Tongue (tissue), 2 donors: Measurements from ENCODE around the gene ATP6AP1. TPM values are rescaled to one million over a fixed set of nuclear protein-coding genes. Genes with fewer than 3 reads are reported as not detected.

Experiments
- DNase-seq: peaks from one replicate; pipeline ENCODE4 v3.0.0-alpha.2; 2015
- total RNA-seq: library from RNA; depleted of rRNA; stranded (reverse); fragments of >200 nt; gene quantifications from one replicate; pipeline ENCODE4 v1.2.3, GENCODE V29; 2014

ATP6AP1 gene
- total RNA-seq, 1 donor from 2014 or later = 81.8 TPM

GRCh38 chrX:154449618-154450017, 21.1 kb downstream of the ATP6AP1 start:
- DNase-seq = no peak

GRCh38 chrX:154450312-154450711, 21.8 kb downstream of the ATP6AP1 start:
- no peak for DNase-seq

- DNase-seq = no peak
Measured at GRCh38 chrX:154452823-154453222, 24.3 kb downstream of the ATP6AP1 start.

DNA sequence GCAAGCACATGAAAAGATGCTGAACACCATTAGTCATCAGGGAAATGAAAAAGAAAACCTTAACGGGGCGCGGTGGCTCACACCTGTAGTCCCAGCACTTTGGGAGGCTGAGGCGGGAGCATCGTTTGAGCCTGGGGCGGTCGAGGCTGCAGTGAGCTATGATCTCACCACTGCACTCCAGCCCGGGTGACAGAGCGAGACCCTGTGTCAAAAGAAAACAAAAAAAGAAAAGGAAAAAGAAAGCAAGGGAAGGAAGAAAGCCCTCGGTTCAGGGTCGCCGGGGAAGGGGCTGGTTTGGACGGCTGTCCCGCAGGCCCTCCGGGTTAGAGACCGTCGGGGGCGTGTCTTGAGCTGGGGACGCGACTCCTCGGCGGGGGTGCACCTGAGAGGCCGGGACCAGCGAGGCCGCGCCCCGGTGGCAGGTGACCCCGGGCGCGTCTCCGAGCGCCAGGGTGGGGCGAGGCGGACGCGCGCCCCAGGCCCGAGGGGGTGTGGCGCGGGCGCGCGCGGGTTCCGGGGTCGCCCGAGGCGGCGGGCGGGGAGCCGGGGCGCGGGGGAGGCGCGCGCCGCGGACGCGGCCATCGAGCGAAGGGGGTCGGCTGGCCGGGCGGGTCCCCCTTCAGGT, 29.1 kb downstream of the ATP6AP1 start:
- peak; percentile 32 for DNase-seq

- DNase-seq = peak; percentile 64
Measured at GRCh38 chrX:154458116-154458953, 29.9 kb downstream of the ATP6AP1 start, which contains the start of gene PLXNA3. Gene PLXNA3, plus strand, starts transcription at chrX:154458281. Its CDS starts 1,903 bp downstream, at chrX:154460184.

GRCh38 chrX:154458954-154459778, 30.7 kb downstream of the ATP6AP1 start:
- DNase-seq = peak; percentile 36

DNA sequence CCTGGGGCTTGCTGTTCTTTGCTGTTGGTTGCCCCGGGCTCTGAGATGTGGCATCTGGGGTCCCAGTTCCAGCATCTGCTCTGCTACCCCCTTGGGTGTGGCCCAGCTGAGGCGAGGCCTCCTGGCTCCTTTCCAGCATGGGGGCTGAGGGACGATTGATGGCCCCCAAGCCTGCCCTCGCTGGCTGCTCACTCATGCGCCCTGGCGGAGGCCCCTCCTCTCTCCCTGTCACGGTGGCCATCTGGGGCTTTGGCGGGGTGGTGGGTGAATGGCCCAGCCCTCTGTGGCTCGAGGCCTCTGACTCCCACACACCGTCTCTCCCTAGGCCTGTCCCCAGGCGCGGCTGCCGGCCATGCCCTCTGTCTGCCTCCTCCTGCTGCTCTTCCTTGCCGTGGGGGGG, 31.4 kb downstream of the ATP6AP1 start:
- no peak for DNase-seq

GRCh38 chrX:154460326-154460725, 31.8 kb downstream of the ATP6AP1 start:
- DNase-seq = no peak

- no peak for DNase-seq
Measured at GRCh38 chrX:154462396-154462795, 33.9 kb downstream of the ATP6AP1 start.

GRCh38 chrX:154463611-154464220, 35.2 kb downstream of the ATP6AP1 start:
- no peak for DNase-seq

DNA sequence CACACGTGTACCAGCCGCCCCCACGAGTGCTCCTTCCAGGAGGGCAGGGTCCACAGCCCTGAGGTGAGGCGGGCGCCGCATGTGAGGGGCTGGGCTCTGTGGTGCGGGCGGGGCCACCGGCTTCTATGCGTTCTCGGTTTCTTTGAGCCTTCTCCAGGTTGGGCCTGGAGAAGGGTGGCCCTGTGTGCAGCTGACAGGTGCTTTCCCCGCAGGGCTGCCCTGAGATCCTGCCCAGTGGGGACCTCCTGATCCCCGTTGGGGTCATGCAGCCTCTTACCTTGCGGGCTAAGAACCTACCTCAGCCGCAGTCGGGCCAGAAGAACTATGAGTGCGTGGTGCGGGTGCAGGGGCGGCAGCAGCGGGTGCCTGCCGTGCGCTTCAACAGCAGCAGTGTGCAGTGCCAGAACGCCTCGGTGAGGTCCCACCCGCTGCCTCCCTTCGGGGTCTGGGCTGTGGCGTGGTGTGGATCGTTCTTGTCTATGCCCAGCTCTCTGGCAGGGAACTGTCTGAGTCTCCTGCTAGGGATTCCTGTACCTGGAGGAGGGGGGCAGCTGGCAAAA, 36.4 kb downstream of the ATP6AP1 start:
- no peak for DNase-seq

DNA sequence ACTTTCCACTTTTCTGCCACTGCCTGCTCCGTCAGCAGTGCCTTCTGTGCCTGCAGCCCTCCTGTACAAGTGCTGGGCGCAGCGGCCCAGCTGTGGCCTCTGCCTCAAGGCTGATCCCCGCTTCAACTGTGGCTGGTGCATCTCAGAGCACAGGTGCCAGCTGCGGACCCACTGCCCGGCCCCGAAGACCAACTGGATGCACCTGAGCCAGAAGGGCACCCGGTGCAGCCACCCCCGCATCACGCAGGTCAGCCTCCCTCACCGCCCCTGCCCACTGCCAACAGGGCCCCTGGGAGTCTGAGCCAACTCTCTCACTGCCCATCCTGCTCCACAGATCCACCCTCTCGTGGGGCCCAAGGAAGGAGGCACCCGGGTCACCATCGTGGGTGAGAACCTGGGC, 37.1 kb downstream of the ATP6AP1 start:
- DNase-seq = no peak

DNA sequence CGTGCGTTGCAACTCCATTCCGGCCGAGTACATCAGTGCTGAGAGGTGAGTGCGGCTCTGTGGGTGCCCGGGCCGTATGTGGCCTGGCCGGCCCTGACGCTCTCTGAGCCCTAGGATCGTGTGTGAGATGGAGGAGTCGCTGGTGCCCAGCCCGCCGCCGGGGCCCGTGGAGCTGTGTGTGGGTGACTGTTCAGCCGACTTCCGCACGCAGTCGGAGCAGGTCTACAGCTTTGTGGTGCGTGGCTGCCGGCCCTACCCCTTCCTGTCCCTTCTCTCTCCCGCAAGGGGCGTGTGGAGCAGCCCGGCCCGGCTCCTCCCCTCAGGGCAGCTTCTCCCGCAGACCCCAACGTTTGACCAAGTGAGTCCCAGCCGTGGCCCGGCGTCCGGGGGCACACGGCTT, 37.6 kb downstream of the ATP6AP1 start:
- no peak for DNase-seq

DNA sequence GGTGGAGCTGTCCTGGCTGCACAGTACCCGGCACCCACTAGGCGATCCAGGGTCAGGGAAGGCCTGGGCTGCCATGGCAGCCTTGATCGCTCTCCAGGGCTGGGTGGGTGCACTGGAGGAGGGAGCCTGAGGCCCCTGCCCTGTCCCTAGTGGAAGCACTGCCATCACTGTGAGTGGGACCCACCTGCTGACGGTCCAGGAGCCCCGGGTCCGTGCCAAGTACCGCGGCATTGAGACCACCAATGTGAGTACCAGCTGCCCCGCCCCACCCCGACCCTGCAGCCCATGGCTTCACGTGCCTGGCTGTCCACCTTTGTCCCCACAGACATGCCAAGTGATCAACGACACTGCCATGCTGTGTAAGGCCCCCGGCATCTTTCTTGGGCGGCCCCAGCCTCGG, 38.4 kb downstream of the ATP6AP1 start:
- DNase-seq = no peak

DNA sequence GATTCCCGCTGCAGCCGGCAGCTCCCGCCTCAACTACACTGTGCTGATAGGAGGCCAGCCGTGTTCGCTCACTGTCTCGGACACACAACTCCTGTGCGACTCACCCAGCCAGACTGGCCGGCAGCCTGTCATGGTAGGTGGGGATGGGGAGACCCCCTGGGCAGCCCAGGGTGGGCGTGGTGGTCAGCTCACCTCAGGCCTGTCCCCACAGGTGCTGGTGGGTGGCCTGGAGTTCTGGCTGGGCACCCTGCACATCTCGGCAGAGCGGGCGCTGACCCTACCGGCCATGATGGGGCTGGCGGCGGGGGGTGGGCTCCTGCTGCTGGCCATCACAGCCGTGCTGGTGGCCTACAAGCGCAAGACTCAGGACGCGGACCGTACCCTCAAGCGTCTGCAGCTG, 39.1 kb downstream of the ATP6AP1 start:
- no peak for DNase-seq

GRCh38 chrX:154468217-154468616, 39.7 kb downstream of the ATP6AP1 start:
- DNase-seq = no peak

- no peak for DNase-seq
Measured at GRCh38 chrX:154469114-154469513, 40.6 kb downstream of the ATP6AP1 start.

- DNase-seq = no peak
Measured at GRCh38 chrX:154469880-154470279, 41.4 kb downstream of the ATP6AP1 start.

DNA sequence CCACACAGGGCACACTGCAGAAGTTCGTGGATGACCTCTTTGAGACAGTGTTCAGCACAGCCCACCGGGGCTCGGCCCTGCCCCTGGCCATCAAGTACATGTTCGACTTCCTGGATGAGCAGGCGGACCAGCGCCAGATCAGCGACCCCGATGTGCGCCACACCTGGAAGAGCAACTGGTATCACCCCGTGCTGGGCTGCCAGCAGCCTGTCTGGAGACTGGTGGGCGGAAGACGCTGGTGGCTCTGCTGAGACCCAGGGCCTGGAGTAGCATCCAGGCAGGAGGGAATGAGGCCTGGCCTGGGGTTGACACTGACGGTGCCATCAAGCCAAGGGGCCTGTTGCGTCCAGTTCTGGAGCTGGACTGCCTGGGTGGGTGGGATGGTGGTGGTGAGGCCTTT, 42.0 kb downstream of the ATP6AP1 start:
- no peak for DNase-seq

DNA sequence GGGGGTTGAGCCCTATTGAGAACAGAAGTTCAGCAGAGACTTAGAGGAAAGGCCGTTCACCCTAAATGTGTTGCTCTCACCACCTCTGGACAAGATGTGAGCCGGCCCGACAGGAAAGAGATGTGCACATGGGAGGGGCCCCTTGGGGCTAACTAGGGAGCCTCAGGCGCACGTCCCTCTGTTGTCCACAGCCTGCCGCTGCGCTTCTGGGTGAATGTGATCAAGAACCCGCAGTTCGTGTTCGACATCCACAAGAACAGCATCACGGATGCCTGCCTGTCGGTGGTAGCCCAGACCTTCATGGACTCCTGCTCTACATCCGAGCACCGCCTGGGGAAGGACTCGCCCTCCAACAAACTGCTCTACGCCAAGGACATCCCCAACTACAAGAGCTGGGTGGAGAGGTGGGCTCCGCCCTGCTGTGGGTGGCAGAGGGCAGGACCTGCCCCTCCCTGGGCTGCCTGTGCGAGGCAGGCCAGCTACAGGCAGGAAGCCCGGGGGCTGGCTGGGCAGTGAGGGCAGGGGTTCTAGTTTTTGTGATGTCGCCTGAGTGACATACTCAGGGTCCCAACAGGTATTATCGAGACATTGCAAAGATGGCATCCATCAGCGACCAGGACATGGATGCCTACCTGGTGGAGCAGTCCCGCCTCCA, 42.6 kb downstream of the ATP6AP1 start:
- no peak for DNase-seq
